Cerebellar nuclear complex (tissue), 1 donor: ENCODE results near the gene SLC35A4.
A peak's percentile ranks its signal among the peaks of the same experiment; 100 is the strongest.
"Not testable (repeated sequence)": the region's sequence is repeated elsewhere in the genome, so short reads cannot be mapped to it uniquely, and the experiment has no call there.

ENCODE experiments used
- DNase-seq, 2 experiments: peaks; one replicate each; lab custom pipeline; 2025; lab: John Stamatoyannopoulos, UW

SLC35A4 gene

DNA sequence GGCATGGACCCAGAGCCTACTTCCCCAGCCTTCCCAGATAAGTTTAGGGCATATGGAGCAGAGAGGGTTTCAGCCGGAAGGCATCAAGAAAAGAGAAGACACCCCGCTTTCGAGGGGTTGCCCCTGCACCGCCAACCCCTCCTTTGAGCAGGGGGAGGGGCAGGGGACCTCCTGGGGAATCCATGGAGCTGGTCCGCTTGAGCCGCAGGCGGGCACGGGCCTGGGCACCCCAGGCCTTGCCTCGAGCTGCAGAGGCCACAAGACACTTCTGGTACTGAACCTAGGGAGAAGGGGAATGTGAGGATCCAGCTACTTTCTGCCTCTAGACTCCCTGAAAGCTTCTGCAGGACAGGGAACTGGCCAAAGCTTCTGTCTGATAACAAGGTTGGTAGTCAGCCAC lies 6.1 kb upstream of the SLC35A4 start:
- DNase-seq, result no peak

GRCh38 chr5:140560227-140560626 lies 4.4 kb upstream of the SLC35A4 start:
- no peak for DNase-seq

- DNase-seq, result no peak
Measured at GRCh38 chr5:140561753-140562523, 2.7 kb upstream of the SLC35A4 start.

- DNase-seq, result no peak
Measured at GRCh38 chr5:140563596-140563995, 1.0 kb upstream of the SLC35A4 start.

GRCh38 chr5:140565024-140565779 lies 574 bp downstream of the SLC35A4 start:
- DNase-seq, result no peak

- DNase-seq, result no peak
Measured at GRCh38 chr5:140565780-140566095, 1.1 kb downstream of the SLC35A4 start.

DNA sequence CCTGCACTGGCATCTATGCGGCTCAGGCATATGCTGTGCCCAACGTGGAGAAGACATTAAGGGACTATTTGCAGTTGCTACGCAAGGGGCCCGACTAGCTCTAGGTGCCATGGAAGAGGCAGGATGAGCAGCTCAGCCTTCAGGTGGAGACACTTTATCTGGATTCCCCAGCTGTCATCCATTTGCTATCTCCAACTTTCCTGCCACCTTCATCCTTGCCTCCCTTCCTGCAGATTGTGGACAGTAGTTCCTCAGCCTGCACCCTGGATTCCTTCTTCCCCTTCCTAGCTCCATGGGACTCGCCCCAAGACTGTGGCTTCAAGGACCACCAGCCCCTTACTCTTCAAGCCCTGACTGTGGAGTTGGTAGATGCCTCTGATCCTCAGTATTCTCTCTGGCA lies 2.0 kb downstream of the SLC35A4 start:
- DNase-seq, result no peak

GRCh38 chr5:140567136-140567818 lies 2.6 kb downstream of the SLC35A4 start:
- DNase-seq, result no peak

GRCh38 chr5:140567871-140568270 lies 3.2 kb downstream of the SLC35A4 start:
- no peak for DNase-seq

GRCh38 chr5:140568443-140569063 lies 3.9 kb downstream of the SLC35A4 start:
- no peak for DNase-seq

DNA sequence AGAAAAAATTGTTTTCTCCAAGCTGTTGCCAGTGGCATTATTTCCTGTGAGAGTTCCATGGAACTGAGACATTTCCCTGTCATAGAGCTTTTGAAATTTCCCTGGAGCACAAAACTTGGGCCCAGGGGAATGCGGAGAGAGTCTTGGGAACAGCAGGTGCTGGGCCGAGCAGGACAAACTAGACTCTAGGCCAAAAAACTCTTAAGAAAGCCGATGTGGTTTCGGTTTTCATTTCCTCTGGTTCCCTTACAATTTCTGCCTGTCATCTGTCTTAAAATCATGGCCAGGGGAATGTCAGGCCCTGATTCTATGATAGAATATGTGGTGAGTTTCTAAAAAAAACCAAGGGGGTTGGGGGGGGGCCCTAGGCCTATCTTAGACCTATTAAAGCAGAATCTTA lies 4.6 kb downstream of the SLC35A4 start:
- DNase-seq, result no peak

- DNase-seq, result peak; percentile 30 to 72
Measured at GRCh38 chr5:140570058-140570457, 5.4 kb downstream of the SLC35A4 start.

DNA sequence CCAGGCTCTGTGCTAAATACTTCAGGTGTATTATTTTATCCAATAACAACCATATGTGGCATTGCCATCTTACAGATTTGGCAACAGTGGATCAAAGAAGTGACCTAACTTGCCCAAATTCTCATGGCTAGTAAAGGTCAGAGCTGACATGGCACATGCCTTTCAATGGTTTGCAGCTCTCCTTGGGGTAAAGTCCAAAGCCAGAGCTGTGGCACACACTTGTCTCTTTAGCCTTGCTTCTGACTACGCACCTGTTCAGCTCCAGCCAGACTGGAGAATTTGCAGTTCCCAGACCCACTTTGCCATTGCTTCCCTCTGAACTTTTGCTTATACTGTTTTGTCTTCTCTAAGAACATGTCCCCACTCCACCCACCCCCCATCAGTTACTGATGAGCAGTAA lies 5.9 kb downstream of the SLC35A4 start:
- no peak for DNase-seq

GRCh38 chr5:140571105-140571504 lies 6.5 kb downstream of the SLC35A4 start:
- DNase-seq, result no peak

- no peak for DNase-seq
Measured at GRCh38 chr5:140573683-140574082, 9.1 kb downstream of the SLC35A4 start.

DNA sequence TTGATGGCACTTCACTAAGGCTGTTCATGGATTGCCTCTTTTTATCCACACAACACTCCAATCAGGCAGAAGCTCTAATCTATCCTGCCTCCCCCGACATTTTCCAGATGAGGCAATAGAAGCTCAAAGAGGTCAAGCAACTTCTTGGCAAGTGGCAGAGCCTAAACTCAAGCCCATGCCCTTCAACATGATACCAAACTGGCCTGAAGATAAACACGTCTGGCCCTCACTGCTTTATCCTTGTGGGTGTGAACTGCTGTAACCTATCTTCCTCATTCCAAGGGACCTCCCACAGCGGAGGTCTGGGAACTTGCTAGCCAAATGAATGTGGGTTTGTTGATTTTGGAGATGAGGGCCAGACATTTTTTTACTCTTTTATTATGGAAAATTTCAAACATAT lies 9.5 kb downstream of the SLC35A4 start:
- DNase-seq, result no peak

DNA sequence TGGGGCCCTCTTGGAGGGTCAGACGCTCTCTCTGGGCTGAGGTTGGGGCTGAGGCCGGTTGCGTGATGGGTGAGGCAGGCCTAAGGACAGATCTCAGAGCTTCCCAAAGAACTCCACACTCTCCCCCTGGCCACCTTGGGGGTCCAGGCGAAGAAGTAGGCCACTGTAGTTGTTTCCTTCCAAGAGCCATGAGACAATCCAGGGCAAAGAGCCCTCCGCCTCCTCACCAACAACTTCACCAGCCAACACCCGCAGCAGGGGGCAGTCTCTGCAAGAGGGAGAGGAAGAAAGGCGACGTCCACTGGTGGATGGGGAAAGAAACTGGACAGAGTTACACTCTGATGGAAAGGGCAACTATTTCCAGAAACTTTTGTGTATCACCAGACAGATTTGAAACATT lies 10.7 kb downstream of the SLC35A4 start:
- DNase-seq, result no peak

GRCh38 chr5:140576776-140577201 lies 12.2 kb downstream of the SLC35A4 start:
- DNase-seq, result no peak

DNA sequence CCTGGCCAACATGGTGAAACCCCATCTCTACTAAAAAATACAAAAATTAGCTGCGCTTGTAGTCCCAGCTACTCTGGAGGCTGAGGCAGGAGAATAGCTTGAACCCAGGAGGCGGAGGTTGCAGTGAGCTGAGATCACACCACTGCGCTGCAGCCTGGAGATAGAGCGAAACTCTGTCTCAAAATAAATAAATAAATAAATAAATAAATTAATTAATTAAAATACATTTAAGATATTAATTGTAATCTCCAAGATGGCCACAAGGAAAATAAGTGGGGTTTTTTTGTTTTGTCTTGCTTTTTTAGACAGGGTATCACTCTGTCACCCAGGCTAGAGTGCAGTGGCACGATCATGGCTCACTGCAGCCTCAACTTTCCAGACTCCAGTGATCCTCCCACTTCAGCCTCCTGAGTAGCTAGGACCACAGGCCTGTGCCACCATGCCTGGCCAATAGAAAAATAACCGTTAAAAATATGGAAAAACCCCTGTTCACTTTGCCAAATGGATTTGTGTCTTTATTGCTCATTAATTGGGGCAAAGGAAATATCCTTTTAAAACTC lies 14.6 kb downstream of the SLC35A4 start:
- DNase-seq, result not testable (repeated sequence)

DNA sequence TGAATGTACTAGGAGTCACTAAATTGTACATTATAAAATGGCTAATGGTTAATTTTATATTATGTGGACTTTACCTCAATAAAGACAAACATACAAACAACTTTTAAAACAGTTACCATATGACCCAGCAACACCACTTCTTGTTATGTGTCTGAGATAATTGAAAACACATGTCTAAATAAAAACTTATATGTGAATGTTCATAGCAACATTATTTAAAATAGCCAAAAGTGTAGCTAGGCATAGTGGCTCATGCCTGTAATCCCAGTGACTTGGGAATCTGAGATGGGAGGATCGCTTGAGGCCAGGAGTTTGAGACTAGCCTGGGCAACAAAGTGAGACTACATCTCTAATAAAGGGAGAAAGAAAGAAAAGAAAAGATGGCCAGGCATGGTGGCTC lies 22.9 kb downstream of the SLC35A4 start:
- DNase-seq, result no peak

GRCh38 chr5:140588311-140589070 lies 23.9 kb downstream of the SLC35A4 start:
- no peak for DNase-seq
